Activated T-cell treated with anti-CD3 and anti-CD28 coated beads, Interleukin-2, amount 50 U/mL, for 48 hours (primary cell): Measurements from ENCODE around the gene SLC7A10.

Source experiments
- DNase-seq, 2 experiments: peaks; one replicate each; pipeline ENCODE4 v3.0.0-alpha.2; 2020

Gene SLC7A10

GRCh38 chr19:33225458-33225926 is at the start of gene SLC7A10:
Gene SLC7A10, minus strand, starts transcription at chr19:33225850. Its CDS starts 147 bp downstream, at chr19:33225703.
- no peak for DNase-seq

- DNase-seq, result no peak
Measured at GRCh38 chr19:33274663-33275558, 49.3 kb upstream of the SLC7A10 start.

DNA sequence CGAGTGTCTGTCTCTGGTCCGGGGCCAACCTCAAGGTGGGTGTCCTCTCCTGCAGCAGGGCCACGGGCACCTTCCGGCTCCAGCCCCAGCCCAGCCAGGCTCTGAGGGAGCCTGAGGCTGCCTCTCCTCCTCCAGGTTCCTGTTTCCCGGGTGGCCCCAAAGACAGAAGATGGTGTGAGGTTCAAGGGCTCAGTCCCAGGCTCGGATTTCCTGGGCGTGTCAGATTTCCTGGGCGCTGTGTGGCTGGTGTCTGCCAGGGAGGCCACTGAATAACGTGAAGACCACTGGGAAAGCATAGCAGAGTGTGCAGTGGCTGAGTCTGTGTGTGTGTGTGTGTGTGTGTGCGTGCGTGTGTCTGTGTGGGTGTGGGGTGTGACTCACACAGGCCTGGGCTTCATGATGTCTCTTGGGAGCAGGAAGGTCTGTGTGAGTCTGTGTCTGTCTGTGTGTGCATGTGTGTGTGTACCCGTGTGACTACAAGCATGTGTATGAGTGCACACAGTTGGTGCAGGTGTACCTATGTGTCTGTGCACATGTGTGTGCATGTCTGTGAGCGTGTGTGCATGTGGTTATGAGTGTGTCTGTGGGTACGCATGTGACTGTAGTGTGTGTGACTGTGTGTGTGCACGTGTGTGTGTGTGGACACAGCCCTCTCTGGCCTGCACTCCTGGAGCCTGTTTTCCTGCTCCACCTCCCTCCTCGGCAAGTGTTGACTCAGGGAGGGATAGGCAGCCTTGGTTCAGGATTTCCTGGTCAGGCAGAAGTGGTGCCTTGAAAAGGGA is 48.4 kb upstream of the SLC7A10 start:
- peak; percentile 66 to 71 for DNase-seq

GRCh38 chr19:33273065-33273736 is 47.6 kb upstream of the SLC7A10 start:
- DNase-seq, result no peak

GRCh38 chr19:33271246-33272021 is 45.8 kb upstream of the SLC7A10 start:
- DNase-seq, result no peak

DNA sequence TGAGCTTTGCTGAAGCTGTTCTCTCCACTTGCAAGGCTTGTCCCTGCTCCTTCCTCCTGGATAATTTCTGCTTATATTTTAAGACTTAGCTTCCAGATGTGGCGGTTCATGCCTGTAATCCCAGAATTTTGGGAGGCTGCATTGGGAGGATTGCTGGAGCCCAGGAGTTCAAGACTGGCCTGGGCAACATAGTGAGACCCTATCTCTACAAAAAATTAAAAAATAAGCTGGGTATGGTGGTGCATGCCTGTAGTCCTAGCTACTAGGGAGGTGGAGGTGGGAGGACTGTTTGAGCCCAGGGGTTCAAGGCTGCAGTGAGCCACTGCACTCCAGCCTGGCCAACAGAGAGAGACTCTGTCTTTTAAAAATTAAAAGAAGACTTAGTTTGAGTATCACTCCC is 45.1 kb upstream of the SLC7A10 start:
- no peak for DNase-seq

DNA sequence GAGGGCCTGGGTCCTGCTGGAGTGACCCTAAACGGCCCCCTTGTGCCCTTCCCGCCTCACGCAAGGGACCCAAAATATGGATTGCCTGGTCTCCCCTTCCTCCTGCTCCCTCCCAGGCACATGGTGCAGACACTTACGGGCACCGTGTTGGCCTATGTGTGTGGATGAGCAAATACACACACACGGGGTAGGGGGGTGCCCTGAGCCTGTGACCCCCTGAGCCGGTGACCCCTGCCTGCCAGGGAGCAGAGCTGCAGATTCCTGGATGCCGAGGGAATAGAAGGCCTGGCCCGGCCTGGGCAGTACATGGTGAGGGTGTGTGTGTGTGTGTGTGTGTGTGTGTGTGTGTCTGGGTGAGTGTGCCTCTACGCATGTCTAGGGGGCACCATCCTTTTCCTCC is 43.4 kb upstream of the SLC7A10 start:
- no peak for DNase-seq

GRCh38 chr19:33268162-33268991 is 42.7 kb upstream of the SLC7A10 start:
- no peak for DNase-seq

GRCh38 chr19:33267706-33268105 is 42.1 kb upstream of the SLC7A10 start:
- DNase-seq, result no peak

- DNase-seq, result no peak
Measured at GRCh38 chr19:33266974-33267484, 41.4 kb upstream of the SLC7A10 start.

DNA sequence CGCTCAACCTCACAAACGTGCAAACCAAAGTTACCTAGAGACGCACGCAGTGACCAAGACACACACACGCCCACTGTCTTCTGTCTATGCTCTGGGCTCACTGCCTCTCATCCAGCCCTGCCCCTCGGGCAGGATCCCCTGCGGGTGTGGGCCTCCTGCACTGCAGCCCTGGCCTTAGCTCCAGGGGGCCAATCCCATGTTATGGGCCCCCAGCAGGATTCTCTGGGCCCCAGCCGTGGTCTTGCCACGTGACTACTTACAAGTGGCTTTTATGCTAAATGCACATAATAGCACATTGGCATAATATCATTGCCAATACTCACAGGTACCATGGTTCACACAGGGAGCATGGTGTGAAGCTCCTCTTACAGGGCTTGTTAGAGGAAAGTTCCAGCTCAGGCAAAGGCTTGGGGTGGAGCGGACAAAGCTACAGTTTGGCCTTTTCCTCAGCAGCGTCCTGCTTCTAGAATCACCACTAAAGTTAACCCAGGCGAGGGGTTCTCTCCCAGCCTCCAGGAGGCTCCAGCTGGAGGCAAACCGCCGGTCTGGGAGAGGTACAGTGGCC is 39.3 kb upstream of the SLC7A10 start:
- DNase-seq, result no peak

- no peak for DNase-seq
Measured at GRCh38 chr19:33263325-33264023, 37.8 kb upstream of the SLC7A10 start.

DNA sequence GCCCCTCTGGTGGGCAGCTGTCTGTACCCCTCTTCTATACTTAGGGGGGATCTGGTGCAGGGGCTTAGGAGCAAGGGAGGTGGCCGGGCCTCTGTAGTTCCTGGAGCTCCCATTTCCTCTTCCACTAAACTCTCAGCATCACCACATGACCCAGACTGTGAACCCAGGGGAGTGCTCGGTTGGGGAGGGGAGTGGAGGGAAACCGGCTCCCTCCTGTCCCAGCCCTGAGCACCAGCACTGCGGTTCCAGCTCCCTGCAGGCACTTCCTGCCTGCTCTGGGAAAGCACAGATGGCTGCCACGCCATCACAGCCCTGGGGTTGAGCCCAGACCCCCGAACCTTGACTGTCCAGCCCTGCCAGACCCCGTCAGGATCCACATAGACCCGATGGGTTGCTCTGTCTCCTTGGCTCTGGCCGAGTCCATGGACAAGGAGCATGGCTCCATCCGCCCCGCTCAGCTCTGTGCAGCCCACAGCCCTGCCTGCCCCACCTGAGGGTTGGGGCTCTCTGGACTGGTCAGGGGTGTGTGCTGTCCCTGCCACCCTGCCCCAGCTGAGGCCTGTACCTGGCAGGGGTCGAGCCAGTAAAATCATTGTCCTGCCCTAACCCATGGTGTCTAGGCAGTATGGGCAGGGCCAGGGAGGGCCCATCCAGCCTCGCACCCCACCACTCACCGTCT is 36.0 kb upstream of the SLC7A10 start:
- no peak for DNase-seq

- DNase-seq, result no peak
Measured at GRCh38 chr19:33260628-33261418, 35.2 kb upstream of the SLC7A10 start.

- no peak for DNase-seq
Measured at GRCh38 chr19:33259539-33259938, 33.9 kb upstream of the SLC7A10 start.

DNA sequence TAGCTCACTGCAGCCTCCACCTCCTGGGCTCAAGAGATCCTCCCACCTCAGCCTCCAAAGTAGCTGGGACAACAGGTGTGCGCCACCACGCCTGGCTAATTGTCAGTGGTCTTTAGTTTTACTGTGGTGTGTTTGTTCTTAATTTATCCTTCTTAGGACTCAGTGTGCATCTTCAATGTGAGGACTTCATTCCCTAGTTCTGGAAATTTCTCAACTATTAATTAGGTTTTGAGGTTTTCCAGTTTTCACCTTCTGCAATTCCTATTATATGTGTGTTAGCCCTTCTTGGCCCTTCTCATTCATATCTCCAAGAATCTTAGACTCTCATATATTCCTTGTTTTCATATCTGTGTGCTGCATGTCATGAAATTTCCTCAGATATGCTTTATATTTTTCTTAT is 32.2 kb upstream of the SLC7A10 start:
- DNase-seq, result no peak

GRCh38 chr19:33256261-33256660 is 30.6 kb upstream of the SLC7A10 start:
- no peak for DNase-seq

- no peak for DNase-seq
Measured at GRCh38 chr19:33255781-33256180, 30.1 kb upstream of the SLC7A10 start.
